ENCODE results near the gene SMYD5.
"Not testable (repeated sequence)": the region's sequence is repeated elsewhere in the genome, so short reads cannot be mapped to it uniquely, and the experiment has no call there.

The SMYD5 gene

GRCh38 chr2:73214120-73215035, at the start of gene SMYD5:
SMYD5 (plus strand) TSS chr2:73214245; CDS start chr2:73214267, 22 bp downstream.
- DNase-seq (ENCODE audit: low read depth) = peak; percentile 90

GRCh38 chr2:73165978-73166377, 48.1 kb upstream of the SMYD5 start:
- DNase-seq (ENCODE audit: low read depth) = not testable (repeated sequence)

DNA sequence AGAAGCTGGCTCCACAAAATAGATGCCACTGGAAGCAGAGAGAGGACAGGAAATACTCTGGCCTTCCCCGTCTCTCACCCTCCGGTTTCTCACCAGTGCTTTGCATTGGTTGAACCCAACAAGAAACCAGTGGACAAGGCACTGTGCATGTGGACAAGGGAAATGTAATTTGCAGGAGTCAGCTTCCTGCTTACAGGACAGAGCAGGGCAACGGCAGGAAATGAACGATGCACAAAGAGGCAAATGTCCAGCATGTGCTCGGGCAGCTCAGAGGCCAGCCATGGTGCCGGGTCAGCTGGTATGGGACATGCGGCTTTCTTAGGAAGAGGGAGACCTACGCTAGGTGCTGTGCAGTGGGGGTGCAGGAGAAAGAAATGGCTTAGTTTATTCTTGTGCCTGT, 47.2 kb upstream of the SMYD5 start:
- not testable (repeated sequence) for DNase-seq (ENCODE audit: low read depth)

GRCh38 chr2:73168348-73168747, 45.7 kb upstream of the SMYD5 start:
- DNase-seq (ENCODE audit: low read depth) = not testable (repeated sequence)

DNA sequence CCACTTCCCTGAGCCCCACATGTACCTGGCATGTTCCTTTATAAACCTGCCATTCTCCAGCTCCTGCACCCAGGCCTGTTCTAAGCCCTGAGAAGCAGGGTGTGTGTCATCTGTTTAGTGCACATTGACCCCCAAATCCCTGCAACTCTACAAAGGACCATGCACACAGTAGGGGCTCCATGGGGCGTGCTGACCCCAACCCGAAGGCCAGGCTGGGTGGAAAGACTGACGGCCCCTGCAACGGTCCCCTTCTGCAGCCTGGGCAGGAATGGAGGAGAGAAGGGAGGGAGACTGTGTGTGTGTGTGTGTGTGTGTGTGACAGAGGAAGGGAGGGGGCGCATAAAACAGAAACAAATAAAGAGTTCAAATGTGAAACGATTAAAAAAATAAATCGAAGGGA, 43.7 kb upstream of the SMYD5 start:
- DNase-seq (ENCODE audit: low read depth) = not testable (repeated sequence)

GRCh38 chr2:73172963-73173362, 41.1 kb upstream of the SMYD5 start:
- peak; percentile 26 for DNase-seq (ENCODE audit: low read depth)

GRCh38 chr2:73173781-73174180, 40.3 kb upstream of the SMYD5 start:
- no peak for DNase-seq (ENCODE audit: low read depth)

- no peak for DNase-seq (ENCODE audit: low read depth)
Measured at GRCh38 chr2:73174244-73174643, 39.8 kb upstream of the SMYD5 start.

GRCh38 chr2:73174941-73175662, 38.9 kb upstream of the SMYD5 start:
- DNase-seq (ENCODE audit: low read depth) = no peak

DNA sequence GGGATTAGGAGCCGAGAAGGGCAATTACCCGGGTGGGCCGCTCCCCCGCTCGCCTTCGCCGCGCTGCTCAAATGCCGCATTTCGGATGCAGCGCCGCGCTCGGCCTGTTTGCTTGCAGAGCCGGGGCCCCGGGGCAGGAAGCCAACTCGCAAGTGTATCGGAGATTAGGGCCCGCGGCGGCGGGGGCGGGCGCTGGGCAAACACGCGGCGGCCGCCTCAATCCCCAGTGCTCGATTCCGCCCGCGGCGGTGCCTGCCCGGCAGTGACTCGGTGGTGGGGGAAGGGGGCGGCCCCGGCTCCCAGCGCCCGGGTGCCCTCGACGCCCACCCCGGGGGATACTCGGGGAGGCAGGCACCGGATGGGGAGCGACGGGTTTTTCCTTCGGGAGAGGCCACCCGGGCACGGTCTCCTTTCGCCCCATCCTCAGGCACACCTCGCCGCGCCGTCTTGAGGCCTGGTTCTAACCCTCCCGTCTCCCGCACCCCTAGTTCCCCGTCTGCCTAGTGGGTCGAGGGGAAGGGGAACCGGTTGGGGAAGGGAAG, 38.3 kb upstream of the SMYD5 start:
- DNase-seq (ENCODE audit: low read depth) = peak; percentile 53

- DNase-seq (ENCODE audit: low read depth) = no peak
Measured at GRCh38 chr2:73176205-73176880, 37.7 kb upstream of the SMYD5 start.

GRCh38 chr2:73176881-73177644, 37.0 kb upstream of the SMYD5 start:
- peak; percentile 85 for DNase-seq (ENCODE audit: low read depth)

DNA sequence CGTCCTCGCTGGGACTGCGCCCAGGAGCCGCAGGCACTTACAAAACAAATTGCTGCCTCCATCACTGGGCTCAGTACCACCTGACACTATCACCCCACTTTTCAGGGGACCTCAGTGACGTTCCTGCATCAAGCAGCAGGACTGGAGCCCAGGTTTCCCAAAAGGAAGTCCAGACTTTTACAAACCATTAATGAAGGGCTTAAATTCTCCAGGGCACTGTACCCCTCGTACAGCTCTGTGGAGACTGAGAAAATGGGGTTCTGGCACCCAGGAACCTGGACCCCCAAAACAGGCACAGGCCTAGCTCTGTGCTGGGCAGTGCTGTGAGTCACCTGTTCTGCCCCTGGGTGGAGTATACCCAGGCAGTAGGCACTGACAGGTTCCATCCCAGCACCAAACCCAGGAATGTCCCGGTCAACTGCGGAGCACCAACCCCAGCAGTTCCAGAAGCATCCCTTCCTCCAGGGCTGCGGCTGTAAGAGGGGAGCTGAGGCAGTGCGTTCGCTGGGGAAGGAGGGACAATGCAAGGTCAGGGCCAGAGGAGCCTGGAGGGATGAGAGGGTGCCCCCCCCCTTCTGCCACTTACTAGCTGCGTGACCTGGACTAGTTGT, 36.3 kb upstream of the SMYD5 start:
- no peak for DNase-seq (ENCODE audit: low read depth)

- no peak for DNase-seq (ENCODE audit: low read depth)
Measured at GRCh38 chr2:73185965-73186364, 28.1 kb upstream of the SMYD5 start.

- no peak for DNase-seq (ENCODE audit: low read depth)
Measured at GRCh38 chr2:73187549-73187948, 26.5 kb upstream of the SMYD5 start.

DNA sequence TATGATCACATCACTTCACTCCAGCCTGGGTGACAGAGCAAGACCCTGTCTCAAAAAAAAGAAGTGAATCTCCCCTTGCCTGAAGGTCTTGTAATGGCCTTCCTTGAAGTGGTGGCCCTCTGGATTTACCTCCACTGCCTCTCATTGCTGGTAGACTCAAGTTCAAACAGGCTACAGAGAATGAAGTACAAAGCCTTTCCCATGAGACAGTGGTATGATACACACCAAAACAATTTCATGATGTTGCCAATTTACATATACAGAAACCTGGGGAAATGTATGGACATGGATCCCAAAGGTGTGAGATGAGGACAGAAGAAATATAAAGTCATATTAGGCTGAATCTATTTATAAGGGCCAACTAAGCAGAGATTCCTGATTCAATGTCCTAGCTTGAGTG, 16.5 kb upstream of the SMYD5 start:
- DNase-seq (ENCODE audit: low read depth) = no peak

DNA sequence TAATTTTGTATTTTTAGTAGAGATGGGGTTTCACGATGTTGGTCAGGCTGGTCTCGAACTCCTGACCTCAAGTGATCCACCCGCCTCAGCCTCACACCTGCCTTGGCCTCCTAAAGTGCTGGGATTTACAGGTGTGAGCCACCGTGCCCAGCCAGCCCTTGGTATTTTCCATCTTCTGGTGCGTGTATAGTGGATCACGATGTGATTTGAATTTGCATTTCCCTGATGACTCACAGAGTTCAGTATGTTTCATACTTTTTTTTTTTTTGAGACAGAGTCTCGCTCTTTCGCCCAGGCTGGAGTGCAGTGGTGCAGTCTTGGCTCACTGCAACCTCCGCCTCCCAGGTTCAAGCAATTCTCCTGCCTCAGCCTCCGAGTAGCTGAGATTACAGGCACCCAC, 13.8 kb upstream of the SMYD5 start:
- DNase-seq (ENCODE audit: low read depth) = not testable (repeated sequence)

GRCh38 chr2:73202156-73203054, 11.6 kb upstream of the SMYD5 start, which contains the start of gene NOTO:
NOTO (plus strand) TSS chr2:73202574; CDS start chr2:73202667, 93 bp downstream.
- DNase-seq (ENCODE audit: low read depth) = no peak

- DNase-seq (ENCODE audit: low read depth) = no peak
Measured at GRCh38 chr2:73203055-73203681, 10.9 kb upstream of the SMYD5 start.

Data from stimulated activated CD4-positive, alpha-beta T cell treated with anti-CD3 and anti-CD28 coated beads, Interleukin-2, amount 100 ng/mL, for 4 hours (primary cell).